K562 (cell line): Measurements from ENCODE around the gene ACSS1. TPM values are rescaled to one million over a fixed set of nuclear protein-coding genes. Genes with fewer than 3 reads are reported as not detected.
A peak's percentile ranks its signal among the peaks of the same experiment; 100 is the strongest.

Source experiments
- ATAC-seq: fragments of 200-7000 bp; cut with Tn5 transposase; 3 replicates; pipeline ENCODE4 v1.9.1; 2020; ENCODE audit warnings: moderate library complexity
- BruUV-seq: library from RNA; stranded (reverse); fragments of 400-500 nt; replicated peaks from 2 replicates; lab custom pipeline; 2021; lab: Mats Ljungman, UMichigan
- CTCF ChIA-PET: fragments of 300-600 bp; formaldehyde crosslinking; extraction: SDS; loops from one replicate; lab custom pipeline; 2021; ENCODE audit warnings: low intra/inter-chr PET ratio; lab: Yijun Ruan, JAX
- POLR2A ChIA-PET: fragments of 300-600, 350-650 bp; sonication (Branson Sonifier 250); formaldehyde crosslinking; extraction: SDS; loops from one replicate; lab custom pipeline; 2021; ENCODE audit warnings: antibody characterized with exemption, inconsistent platforms; lab: Yijun Ruan, JAX
- DNase-seq, 4 experiments: peaks; one replicate each; pipeline versions ENCODE4 v3.0.0 to v3.0.0-alpha.2; 2011 to 2018; ENCODE audit warnings: low spot score in 3 of 4, mixed read lengths in 3 of 4; ENCODE audit errors: extremely low read depth in 1 of 4
- FAIRE-seq: peaks from 2 replicates; lab custom pipeline; 2011; peaks lifted over from hg19 to GRCh38; lab: Jason Lieb, UNC
- H2AFZ ChIP-seq: 2 replicates; pipeline ENCODE4 v1.6.0; 2011; ENCODE audit warnings: low read depth, low read length, control low read depth, inconsistent platforms
- H3K27ac ChIP-seq: fragments of 200-600 bp; 3 replicates; pipeline ENCODE4 v1.8.0; 2011; ENCODE audit warnings: low read depth, mild to moderate bottlenecking, control low read depth, inconsistent platforms, low read length, moderate library complexity, mixed read lengths; ENCODE audit errors: extremely low read depth
- H3K27me3 ChIP-seq, 2 experiments: fragments of 300-600 bp in 1 of 2; 2 replicates in 1 of 2; 3 replicates in 1 of 2; pipeline versions ENCODE4 v1.6.0 to v1.8.0; 2011; ENCODE audit warnings: inconsistent platforms in 2 of 2, low read length in 2 of 2, mild to moderate bottlenecking in 1 of 2, mixed read lengths in 1 of 2, moderate library complexity in 1 of 2; ENCODE audit not compliant: control insufficient read depth in 2 of 2, insufficient read depth in 2 of 2
- H3K36me3 ChIP-seq: fragments of 300-600 bp; 3 replicates; pipeline ENCODE4 v1.8.0; 2011; ENCODE audit warnings: mild to moderate bottlenecking, low read length, inconsistent platforms; ENCODE audit not compliant: control insufficient read depth, insufficient read depth
- H3K4me1 ChIP-seq, 2 experiments: fragments of 200-600 bp in 1 of 2; replicated peaks in 1 of 2; 2 replicates in 1 of 2; 3 replicates in 1 of 2; pipeline versions ENCODE4 v1.5.1 to v1.8.0; 2011; ENCODE audit warnings: inconsistent platforms in 2 of 2, low read length in 2 of 2, mild to moderate bottlenecking in 1 of 2, mixed read lengths in 1 of 2, moderate library complexity in 1 of 2; ENCODE audit not compliant: control insufficient read depth in 2 of 2, insufficient read depth in 2 of 2
- H3K4me2 ChIP-seq: 2 replicates; pipeline ENCODE4 v1.6.1; 2011; ENCODE audit warnings: low read length, control low read depth, inconsistent platforms, mixed read lengths; ENCODE audit not compliant: insufficient read depth
- H3K4me3 ChIP-seq: fragments of 200-600 bp; sonication (generic), shearing (Covaris generic); 2 replicates; pipeline ENCODE4 v1.5.1; 2016; ENCODE audit warnings: control low read depth, inconsistent platforms
- H3K79me2 ChIP-seq: fragments of 200-600 bp; 3 replicates; pipeline ENCODE4 v1.8.0; 2011; ENCODE audit warnings: low read length, inconsistent platforms; ENCODE audit not compliant: control insufficient read depth, insufficient read depth
- H3K9ac ChIP-seq, 2 experiments: 2 replicates each; pipeline versions ENCODE4 v1.6.0 to v1.6.1; 2011; ENCODE audit warnings: low read depth in 2 of 2, low read length in 2 of 2, control low read depth in 1 of 2, inconsistent platforms in 1 of 2, mild to moderate bottlenecking in 1 of 2, mixed read lengths in 1 of 2; ENCODE audit not compliant: insufficient read depth in 1 of 2
- H3K9me1 ChIP-seq: one replicate; pipeline ENCODE4 v1.6.0; 2011; ENCODE audit warnings: inconsistent platforms, mild to moderate bottlenecking, low read length, moderate library complexity; ENCODE audit not compliant: control insufficient read depth, insufficient read depth
- H3K9me3 ChIP-seq: replicated peaks from 2 replicates; pipeline ENCODE4 v1.5.1; 2011; ENCODE audit warnings: low read depth, low read length, inconsistent platforms; ENCODE audit not compliant: control insufficient read depth, insufficient read depth
- H4K20me1 ChIP-seq: replicated peaks from 2 replicates; pipeline ENCODE4 v1.6.1; 2011; ENCODE audit warnings: low read length, inconsistent platforms, mixed read lengths; ENCODE audit not compliant: control insufficient read depth, insufficient read depth
- DIDO1 ChIP-seq: fragments of 450-650 bp; IDR thresholded peaks from 2 replicates; pipeline ENCODE4 v1.6.1; 2016; ENCODE audit warnings: low read depth, missing biosample characterization, missing genetic modification characterization
- KAT8 ChIP-seq: fragments of 450-650 bp; IDR thresholded peaks from 2 replicates; pipeline ENCODE4 v1.6.1; 2016; ENCODE audit warnings: low read depth, mild to moderate bottlenecking
- MYNN ChIP-seq, 2 experiments: sonication (generic); formaldehyde crosslinking in 1 of 2; IDR thresholded peaks; 2 replicates each; pipeline versions ENCODE4 v1.5.0 to v1.6.1; 2016 to 2020; ENCODE audit warnings: antibody characterized with exemption in 1 of 2, missing genetic modification reagents in 1 of 2
- NFYB ChIP-seq: IDR thresholded peaks from 2 replicates; pipeline ENCODE4 v1.6.1; 2011; ENCODE audit warnings: mild to moderate bottlenecking, moderate library complexity; ENCODE audit not compliant: insufficient read length; ENCODE audit errors: extremely low read depth
- RBM17 ChIP-seq: fragments of 200-400 bp; formaldehyde crosslinking; IDR thresholded peaks from 2 replicates; pipeline ENCODE4 v1.6.1; 2017; ENCODE audit warnings: low read depth, mild to moderate bottlenecking, low read length, borderline replicate concordance
- SMARCB1 ChIP-seq: IDR thresholded peaks from 2 replicates; pipeline ENCODE4 v1.6.1; 2011; ENCODE audit warnings: improper control_type of control experiment, low read depth; ENCODE audit not compliant: insufficient read length
- TFAP4 ChIP-seq: sonication (generic); formaldehyde crosslinking; IDR thresholded peaks from 2 replicates; pipeline ENCODE4 v1.8.0; 2022; ENCODE audit warnings: missing genetic modification reagents, mild to moderate bottlenecking, moderate library complexity, borderline replicate concordance
- ZBTB34 ChIP-seq: fragments of 250-450 bp; sonication (Bioruptor Pico); IDR thresholded peaks from 2 replicates; pipeline ENCODE4 v1.8.0; 2021; ENCODE audit warnings: mild to moderate bottlenecking, moderate library complexity
- ZC3H4 ChIP-seq: sonication (generic); formaldehyde crosslinking; IDR thresholded peaks from 2 replicates; pipeline ENCODE4 v1.9.0; 2021; ENCODE audit warnings: missing genetic modification reagents, borderline replicate concordance
- ZFP91 ChIP-seq: sonication (generic); formaldehyde crosslinking; IDR thresholded peaks from 2 replicates; pipeline ENCODE4 v1.8.0; 2022; ENCODE audit warnings: mild to moderate bottlenecking, missing genetic modification reagents
- ZNF668 ChIP-seq: fragments of 250-450 bp; sonication (Bioruptor Pico); IDR thresholded peaks from 2 replicates; pipeline ENCODE4 v1.8.0; 2022; ENCODE audit warnings: mild to moderate bottlenecking, inconsistent platforms
- WGBS: fragments of 100-300 bp; shearing (Covaris generic); methylation state at CpG from one replicate; pipeline ENCODE4 v1.1.6; 2016; ENCODE audit warnings: low coverage, mixed read lengths; ENCODE audit not compliant: insufficient coverage; ENCODE audit errors: missing lambda C conversion rate; 5-methylcytosine and 5-hydroxymethylcytosine counted together
- in situ Hi-C: fragments of 300-500 bp; cut with MboI; formaldehyde crosslinking; loops from 4 replicates; pipeline ENCODE4 v1.15.0; 2018; ENCODE audit warnings: inconsistent platforms, mixed read lengths
- intact Hi-C: fragments of 100-400 bp; cut with micrococcal nuclease; formaldehyde crosslinking; loops from 2 replicates; pipeline ENCODE4 v1.14.2; 2022
- polyA plus RNA-seq, 8 experiments: library from polyadenylated mRNA; depleted of rRNA in 4 of 8; stranded (reverse) in 5 of 8; unstranded in 3 of 8; fragments of >200 nt; fragmentation: Nextera tagmentation in 2 of 8; fragmentation: Illumina TruSeq in 1 of 8; extraction: Ambion mirVana in 2 of 8; extraction: Trizol in 1 of 8; gene quantifications; 2 replicates each; pipeline versions ENCODE4 v1.2.1 to v1.2.3, GENCODE V29; 2011 to 2014; ENCODE audit warnings: inconsistent platforms in 1 of 8, missing spikeins in 1 of 8
- total RNA-seq, 7 experiments: library from RNA; depleted of rRNA in 6 of 7; stranded (reverse); fragments of >200 nt in 6 of 7; fragmentation: Illumina TruSeq in 2 of 7; extraction: Trizol in 2 of 7; gene quantifications; 2 replicates each; pipeline versions ENCODE4 v1.2.1 to v1.2.3, GENCODE V29; 2011 to 2021; ENCODE audit warnings: low replicate concordance in 1 of 7

ACSS1 gene
- total and polyA plus RNA-seq, 9 of the 15 experiments (the other 6 are each of a cell fraction or from before 2014, with no cell fraction given): 0.07 to 2.1 (median 0.27) TPM; not detected in 3

DNA sequence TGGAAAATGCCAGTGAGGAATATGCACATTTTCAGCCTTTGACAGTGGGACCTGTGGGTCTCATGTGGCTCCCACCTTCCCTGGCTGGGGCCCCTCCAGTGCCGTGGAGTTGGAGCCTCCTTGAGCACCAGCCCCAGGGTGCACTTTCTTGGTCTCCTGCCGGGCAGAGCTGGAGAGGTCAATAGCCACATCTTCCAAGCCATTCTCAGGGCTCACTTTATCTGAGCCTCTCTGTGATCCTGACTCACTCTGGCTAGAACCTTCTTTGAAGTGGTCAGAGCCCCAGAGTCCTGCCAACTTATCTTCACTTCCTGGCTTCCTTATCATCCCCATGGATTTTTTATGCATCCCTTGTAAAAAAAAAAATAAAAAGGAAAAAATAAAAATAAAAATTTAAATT, 18.3 kb upstream of the ACSS1 start:
- no peaks in the 10 kb centered on the region for H3K79me2 ChIP-seq
- H3K4me3 ChIP-seq: no peak overlapping the region
- ATAC-seq: no peak
- in situ Hi-C loops (no loop called here), intact Hi-C loops (loop anchor here (10.0 kb wide), 1 partner anchor 99 kb away; no protein-coding TSS in a partner anchor)
- ChIA-PET POLR2A (no interaction called here), CTCF (no interaction called here)
- no peaks in the 10 kb centered on the region for H3K9me1 ChIP-seq
- H2AFZ ChIP-seq: no peak overlapping the region
- TF ChIP-seq ZC3H4 (no peak), DIDO1 (tag) (no peak)
- FAIRE-seq: no peak
- no peaks in the 10 kb centered on the region for H3K36me3 ChIP-seq
- H3K27ac ChIP-seq: no peak overlapping the region
- no peaks in the 10 kb centered on the region for H3K9me3 ChIP-seq
- no peaks in the 10 kb centered on the region; a peak in 1 of 5 replicates for H3K4me1 ChIP-seq
- no TSS peak for BruUV-seq
- no peak overlapping the region for H3K9ac ChIP-seq
- H3K4me2 ChIP-seq: no peak overlapping the region
- no peak for DNase-seq
- H4K20me1 ChIP-seq: no peaks in the 10 kb centered on the region
- H3K27me3 ChIP-seq: peaks cover 0 to 19% of the 10 kb centered on the region in 2 experiments; a peak in 3 of 5 replicates
- whole genome bisulfite sequencing: 0% methylated on average over 2 of the region's 2 CpGs

- BruUV-seq: no TSS peak
- peaks cover 0 to 22% of the 10 kb centered on the region in 2 experiments; a peak in 3 of 5 replicates for H3K27me3 ChIP-seq
- H3K36me3 ChIP-seq: no peaks in the 10 kb centered on the region
- in situ Hi-C loops (no loop called here), intact Hi-C loops (loop anchor here (10.0 kb wide), 1 partner anchor 101 kb away; no protein-coding TSS in a partner anchor)
- no peaks in the 10 kb centered on the region for H3K4me1 ChIP-seq
- H3K9me1 ChIP-seq: no peaks in the 10 kb centered on the region
- H3K9ac ChIP-seq: no peak overlapping the region
- FAIRE-seq (no peak), ATAC-seq (no peak), DNase-seq (peak in 2 of 4 experiments; percentile 26 to 49)
- H3K4me3 ChIP-seq: no peak overlapping the region
- POLR2A ChIA-PET: no interaction called here
- H3K4me2 ChIP-seq: no peak overlapping the region
- CTCF ChIA-PET: no interaction called here
- no peaks in the 10 kb centered on the region for H4K20me1 ChIP-seq
- no peaks in the 10 kb centered on the region for H3K79me2 ChIP-seq
- H3K9me3 ChIP-seq: no peaks in the 10 kb centered on the region
- WGBS: 4% methylated on average over 8 of the region's 9 CpGs
- no peak overlapping the region for H2AFZ ChIP-seq
- no peak overlapping the region for H3K27ac ChIP-seq
- TF ChIP-seq TFAP4: no peak
- TF ChIP-seq SMARCB1: no peak
- no peak for TF ChIP-seq ZFP91 (CRISPR knock-in tag)
- TF ChIP-seq NFYB: peak; percentile 59
- TF ChIP-seq ZNF668: no peak
- TF ChIP-seq MYNN (IDR thresholded peaks at IDR 0.05): no peak
- TF ChIP-seq MYNN (CRISPR knock-in tag; IDR thresholded peaks at IDR 0.05): no peak
- TF ChIP-seq ZBTB34 (CRISPR knock-in tag): no peak
- TF ChIP-seq RBM17: no peak
- TF ChIP-seq KAT8: no peak
These were observed 15.6 kb upstream of the ACSS1 start for GRCh38 chr20:25073544-25073943.
